HL-60 (cell line): ENCODE results near the gene EXOC2.

Experiments
- GABPA ChIP-seq: IDR thresholded peaks from 2 replicates; pipeline ENCODE4 v1.6.1; 2012; ENCODE audit warnings: low read depth
- POLR2AphosphoS5 ChIP-seq: IDR thresholded peaks from 2 replicates; pipeline ENCODE4 v1.6.1; 2012; ENCODE audit warnings: low read depth
- SPI1 ChIP-seq: IDR thresholded peaks from 2 replicates; pipeline ENCODE4 v1.6.1; 2012; ENCODE audit warnings: low read depth, mild to moderate bottlenecking, borderline replicate concordance
- TF ChIP-seq, protein P1 (sequence below): IDR thresholded peaks from one replicate; pipeline ENCODE4 v1.5.1; 2011; ENCODE audit warnings: low read length, control low read depth, inconsistent platforms; ENCODE audit not compliant: insufficient read depth
- TF ChIP-seq, protein P2 (sequence below): IDR thresholded peaks from 2 replicates; pipeline ENCODE4 v1.6.1; 2012; ENCODE audit warnings: low read depth; ENCODE audit not compliant: insufficient replicate concordance

DNA sequence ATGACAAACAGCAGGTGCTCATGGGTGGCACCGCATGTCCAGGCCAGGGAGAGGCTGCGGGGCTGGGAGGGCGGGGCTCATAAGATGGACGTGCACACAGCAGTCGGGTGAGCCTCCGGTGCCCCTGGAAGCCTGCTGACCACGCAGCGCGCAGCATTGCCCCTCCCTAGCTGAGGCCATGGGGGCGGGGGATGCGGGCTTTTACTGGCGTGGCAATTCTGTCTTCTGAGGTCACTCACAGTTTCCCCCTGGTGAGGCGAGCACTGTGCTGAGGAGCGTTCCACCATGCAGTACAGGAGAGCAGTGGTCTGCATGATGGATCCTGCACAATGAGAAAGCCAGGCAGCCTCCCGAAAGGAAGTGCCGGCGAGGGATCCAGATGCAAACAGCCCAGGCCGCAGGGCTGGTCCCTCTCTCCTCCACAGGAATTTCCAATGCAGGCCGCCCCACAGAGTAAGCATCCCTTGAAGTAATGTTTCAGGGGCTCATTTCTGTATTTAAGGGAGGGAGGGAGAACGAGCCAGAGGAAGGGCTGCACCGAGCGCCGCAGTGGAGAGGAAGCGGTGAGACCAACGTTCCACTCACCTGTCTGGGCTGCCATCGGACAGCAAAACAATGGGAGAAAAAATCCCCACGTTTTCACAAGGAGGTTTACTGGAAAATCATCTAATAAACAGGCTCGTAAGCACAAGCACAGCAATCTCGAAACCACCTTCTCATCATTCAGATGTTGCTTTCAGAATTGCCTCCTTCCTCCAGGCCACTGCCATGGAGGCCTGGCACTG, 245.4 kb downstream of the EXOC2 start:
- TF ChIP-seq, protein P1, sequence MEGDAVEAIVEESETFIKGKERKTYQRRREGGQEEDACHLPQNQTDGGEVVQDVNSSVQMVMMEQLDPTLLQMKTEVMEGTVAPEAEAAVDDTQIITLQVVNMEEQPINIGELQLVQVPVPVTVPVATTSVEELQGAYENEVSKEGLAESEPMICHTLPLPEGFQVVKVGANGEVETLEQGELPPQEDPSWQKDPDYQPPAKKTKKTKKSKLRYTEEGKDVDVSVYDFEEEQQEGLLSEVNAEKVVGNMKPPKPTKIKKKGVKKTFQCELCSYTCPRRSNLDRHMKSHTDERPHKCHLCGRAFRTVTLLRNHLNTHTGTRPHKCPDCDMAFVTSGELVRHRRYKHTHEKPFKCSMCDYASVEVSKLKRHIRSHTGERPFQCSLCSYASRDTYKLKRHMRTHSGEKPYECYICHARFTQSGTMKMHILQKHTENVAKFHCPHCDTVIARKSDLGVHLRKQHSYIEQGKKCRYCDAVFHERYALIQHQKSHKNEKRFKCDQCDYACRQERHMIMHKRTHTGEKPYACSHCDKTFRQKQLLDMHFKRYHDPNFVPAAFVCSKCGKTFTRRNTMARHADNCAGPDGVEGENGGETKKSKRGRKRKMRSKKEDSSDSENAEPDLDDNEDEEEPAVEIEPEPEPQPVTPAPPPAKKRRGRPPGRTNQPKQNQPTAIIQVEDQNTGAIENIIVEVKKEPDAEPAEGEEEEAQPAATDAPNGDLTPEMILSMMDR = no peak
- TF ChIP-seq, protein P2, sequence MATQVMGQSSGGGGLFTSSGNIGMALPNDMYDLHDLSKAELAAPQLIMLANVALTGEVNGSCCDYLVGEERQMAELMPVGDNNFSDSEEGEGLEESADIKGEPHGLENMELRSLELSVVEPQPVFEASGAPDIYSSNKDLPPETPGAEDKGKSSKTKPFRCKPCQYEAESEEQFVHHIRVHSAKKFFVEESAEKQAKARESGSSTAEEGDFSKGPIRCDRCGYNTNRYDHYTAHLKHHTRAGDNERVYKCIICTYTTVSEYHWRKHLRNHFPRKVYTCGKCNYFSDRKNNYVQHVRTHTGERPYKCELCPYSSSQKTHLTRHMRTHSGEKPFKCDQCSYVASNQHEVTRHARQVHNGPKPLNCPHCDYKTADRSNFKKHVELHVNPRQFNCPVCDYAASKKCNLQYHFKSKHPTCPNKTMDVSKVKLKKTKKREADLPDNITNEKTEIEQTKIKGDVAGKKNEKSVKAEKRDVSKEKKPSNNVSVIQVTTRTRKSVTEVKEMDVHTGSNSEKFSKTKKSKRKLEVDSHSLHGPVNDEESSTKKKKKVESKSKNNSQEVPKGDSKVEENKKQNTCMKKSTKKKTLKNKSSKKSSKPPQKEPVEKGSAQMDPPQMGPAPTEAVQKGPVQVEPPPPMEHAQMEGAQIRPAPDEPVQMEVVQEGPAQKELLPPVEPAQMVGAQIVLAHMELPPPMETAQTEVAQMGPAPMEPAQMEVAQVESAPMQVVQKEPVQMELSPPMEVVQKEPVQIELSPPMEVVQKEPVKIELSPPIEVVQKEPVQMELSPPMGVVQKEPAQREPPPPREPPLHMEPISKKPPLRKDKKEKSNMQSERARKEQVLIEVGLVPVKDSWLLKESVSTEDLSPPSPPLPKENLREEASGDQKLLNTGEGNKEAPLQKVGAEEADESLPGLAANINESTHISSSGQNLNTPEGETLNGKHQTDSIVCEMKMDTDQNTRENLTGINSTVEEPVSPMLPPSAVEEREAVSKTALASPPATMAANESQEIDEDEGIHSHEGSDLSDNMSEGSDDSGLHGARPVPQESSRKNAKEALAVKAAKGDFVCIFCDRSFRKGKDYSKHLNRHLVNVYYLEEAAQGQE = no peak
- TF ChIP-seq GABPA (no peak), POLR2AphosphoS5 (no peak), SPI1 (no peak)
